Measurements from ENCODE around the gene TEDC1. TPM values are rescaled to one million over a fixed set of nuclear protein-coding genes. Genes with fewer than 3 reads are reported as not detected.

The TEDC1 gene
- total RNA-seq, 2 donors from 2014 or later, result 9.1 to 23.8 TPM

DNA sequence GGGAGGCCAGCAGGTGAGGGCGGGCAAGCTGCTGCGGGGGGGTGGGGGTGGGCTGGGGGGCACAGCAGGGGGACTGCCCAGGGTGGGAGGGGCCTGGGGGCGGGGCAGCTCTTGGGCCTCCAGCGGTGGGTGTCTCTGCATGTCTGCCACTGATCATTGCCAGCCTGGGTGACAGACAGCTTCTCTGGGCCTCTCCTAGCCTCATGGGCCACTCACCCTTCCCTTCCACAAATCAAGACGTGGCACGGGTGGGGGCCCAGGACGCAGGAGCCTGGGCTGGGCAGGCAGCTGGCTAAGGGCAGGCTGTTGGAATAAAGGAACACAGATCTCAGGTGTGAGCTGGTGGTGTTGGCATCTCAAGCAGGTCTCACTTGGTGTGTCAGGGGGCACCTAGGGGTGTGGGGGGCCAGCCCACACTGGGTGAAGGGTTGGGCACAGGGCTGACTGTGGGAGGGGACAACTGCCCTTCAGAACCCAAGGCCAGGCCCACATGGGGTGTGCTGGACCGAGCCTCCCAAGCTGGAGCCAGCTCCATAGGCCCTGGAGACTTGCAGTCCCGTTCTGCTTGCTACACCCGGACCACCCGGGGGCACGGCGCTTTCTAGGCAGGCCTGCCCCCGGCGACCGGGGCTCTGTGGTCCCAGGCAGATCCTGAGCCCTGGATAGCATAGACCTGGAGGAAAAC, 3.0 kb downstream of the TEDC1 start:
- WGBS, 2 experiments (ENCODE audit: insufficient coverage in 1 of 2, insufficient read length in 1 of 2), result 93% methylated on average over 16 of the region's 16 CpGs; no CpG with 5 or more reads in 1 of the 2 experiments

DNA sequence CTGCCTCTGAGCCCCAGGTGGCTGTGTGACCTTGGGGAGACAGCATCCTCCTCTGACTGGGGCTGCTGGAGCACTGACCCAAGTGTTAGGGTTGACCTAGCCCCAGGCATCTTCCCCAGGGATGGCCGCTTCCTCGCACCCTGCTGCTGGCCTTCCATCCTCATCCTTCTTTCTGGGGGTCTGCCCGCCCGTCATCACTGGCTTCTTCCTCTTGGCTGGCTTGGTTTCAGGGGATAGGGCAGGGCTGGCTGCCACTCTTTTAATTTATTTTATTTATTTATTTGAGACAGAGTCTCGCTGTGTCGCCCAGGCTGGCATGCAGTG, 3.5 kb downstream of the TEDC1 start:
- Histone ChIP-seq H3K27me3 (ENCODE audit: control insufficient read depth, insufficient read depth, low read length, poor library complexity, severe bottlenecking) (no peaks in the 10 kb centered on the region), H3K4me1 (ENCODE audit: control insufficient read depth, insufficient read depth, low read length) (peaks cover 2% of the 10 kb centered on the region), H3K27ac (ENCODE audit: low read depth, low read length) (no peak overlapping the region), H3K4me3 (ENCODE audit: low read length) (no peak overlapping the region), H3K36me3 (ENCODE audit: control insufficient read depth, insufficient read depth, low read length) (no peaks in the 10 kb centered on the region), H3K9ac (ENCODE audit: extremely low read depth, low read length, poor library complexity, severe bottlenecking) (no peak overlapping the region), H3K9me3 (ENCODE audit: control insufficient read depth, low read length) (no peaks in the 10 kb centered on the region)
- H3K36me3 Mint-ChIP-seq (ENCODE audit: low read depth), result no peaks in the 10 kb centered on the region
- peaks cover 2% of the 10 kb centered on the region for H3K27me3 Mint-ChIP-seq (ENCODE audit: insufficient read depth)
- no peak overlapping the region for H3K4me3 Mint-ChIP-seq
- peaks cover 3% of the 10 kb centered on the region for H3K9me3 Mint-ChIP-seq
- DNase-seq, result no peak
- peaks cover 3% of the 10 kb centered on the region for H3K4me1 Mint-ChIP-seq
- WGBS, 2 experiments (ENCODE audit: insufficient coverage in 1 of 2, insufficient read length in 1 of 2), result 94 to 96% methylated on average over 5 to 6 of the region's 6 CpGs
- H3K27ac Mint-ChIP-seq, result no peak overlapping the region
- TF ChIP-seq, protein P1, sequence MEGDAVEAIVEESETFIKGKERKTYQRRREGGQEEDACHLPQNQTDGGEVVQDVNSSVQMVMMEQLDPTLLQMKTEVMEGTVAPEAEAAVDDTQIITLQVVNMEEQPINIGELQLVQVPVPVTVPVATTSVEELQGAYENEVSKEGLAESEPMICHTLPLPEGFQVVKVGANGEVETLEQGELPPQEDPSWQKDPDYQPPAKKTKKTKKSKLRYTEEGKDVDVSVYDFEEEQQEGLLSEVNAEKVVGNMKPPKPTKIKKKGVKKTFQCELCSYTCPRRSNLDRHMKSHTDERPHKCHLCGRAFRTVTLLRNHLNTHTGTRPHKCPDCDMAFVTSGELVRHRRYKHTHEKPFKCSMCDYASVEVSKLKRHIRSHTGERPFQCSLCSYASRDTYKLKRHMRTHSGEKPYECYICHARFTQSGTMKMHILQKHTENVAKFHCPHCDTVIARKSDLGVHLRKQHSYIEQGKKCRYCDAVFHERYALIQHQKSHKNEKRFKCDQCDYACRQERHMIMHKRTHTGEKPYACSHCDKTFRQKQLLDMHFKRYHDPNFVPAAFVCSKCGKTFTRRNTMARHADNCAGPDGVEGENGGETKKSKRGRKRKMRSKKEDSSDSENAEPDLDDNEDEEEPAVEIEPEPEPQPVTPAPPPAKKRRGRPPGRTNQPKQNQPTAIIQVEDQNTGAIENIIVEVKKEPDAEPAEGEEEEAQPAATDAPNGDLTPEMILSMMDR (conservative IDR thresholded peaks at IDR 0.05), result no peak

More for the DNA sequence above, 3.0 kb downstream of the TEDC1 start:
- Histone ChIP-seq H3K4me1 (ENCODE audit: control insufficient read depth, insufficient read depth, low read length) (no peaks in the 10 kb centered on the region), H3K27ac (ENCODE audit: low read depth, low read length) (no peak overlapping the region), H3K9ac (ENCODE audit: extremely low read depth, low read length, poor library complexity, severe bottlenecking) (no peak overlapping the region), H3K4me3 (ENCODE audit: low read length) (no peak overlapping the region), H3K36me3 (ENCODE audit: control insufficient read depth, insufficient read depth, low read length) (no peaks in the 10 kb centered on the region), H3K27me3 (ENCODE audit: control insufficient read depth, insufficient read depth, low read length, poor library complexity, severe bottlenecking) (no peaks in the 10 kb centered on the region), H3K9me3 (ENCODE audit: control insufficient read depth, low read length) (no peaks in the 10 kb centered on the region)
- Mint-ChIP-seq H3K4me1 (peaks cover 6% of the 10 kb centered on the region), H3K9me3 (peaks cover 3% of the 10 kb centered on the region), H3K4me3 (no peak overlapping the region), H3K36me3 (ENCODE audit: low read depth) (no peaks in the 10 kb centered on the region), H3K27me3 (ENCODE audit: insufficient read depth) (peaks cover 6% of the 10 kb centered on the region), H3K27ac (no peak overlapping the region)
- peak; percentile 33 for DNase-seq
- TF ChIP-seq, protein P1 (conservative IDR thresholded peaks at IDR 0.05), result no peak

DNA sequence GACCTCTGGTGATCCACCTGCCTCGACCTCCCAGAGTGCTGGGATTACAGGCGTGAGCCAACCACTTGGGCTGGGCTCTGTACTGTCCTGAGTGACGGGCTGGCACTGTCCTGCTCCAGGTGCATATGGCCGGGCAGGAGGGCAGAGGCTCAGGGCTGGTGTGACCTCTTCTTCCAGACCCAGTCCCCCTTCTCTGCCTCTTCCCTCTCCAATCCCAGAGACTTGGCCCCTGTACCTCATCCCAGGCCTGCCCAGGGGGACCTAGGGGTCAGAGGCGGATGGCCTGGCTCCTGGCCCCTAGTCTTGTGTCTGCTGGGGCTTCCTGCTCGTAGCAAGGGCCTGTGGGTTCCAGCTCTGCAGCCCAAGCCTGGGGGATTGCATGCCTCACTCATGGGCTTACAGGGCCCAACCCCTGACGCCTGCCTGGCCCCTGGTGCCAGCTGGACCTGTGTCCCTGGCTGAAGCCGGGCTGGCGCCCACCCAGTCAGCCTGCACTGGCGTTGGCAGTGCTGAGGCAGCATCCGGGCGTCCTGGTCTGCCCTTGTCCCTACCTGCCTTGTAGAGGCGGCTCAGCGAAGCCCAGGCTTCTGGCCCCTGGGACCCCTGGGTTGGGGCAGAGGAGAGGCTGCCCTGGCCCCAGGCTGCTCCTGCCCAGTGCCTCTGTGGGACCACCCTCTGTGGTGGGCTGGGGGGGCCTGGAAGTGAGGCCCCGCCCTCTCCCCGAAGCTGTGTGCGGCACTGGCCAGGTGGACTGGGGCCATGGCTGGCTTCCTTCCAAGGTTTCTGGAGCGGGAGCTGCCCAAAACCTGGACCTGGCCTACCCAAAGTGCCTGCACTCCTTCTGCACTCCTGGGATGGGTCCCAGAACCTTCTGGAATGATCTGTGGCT, 4.3 kb downstream of the TEDC1 start:
- Histone ChIP-seq H3K9me3 (ENCODE audit: control insufficient read depth, low read length) (no peaks in the 10 kb centered on the region), H3K27ac (ENCODE audit: low read depth, low read length) (no peak overlapping the region), H3K4me1 (ENCODE audit: control insufficient read depth, insufficient read depth, low read length) (peaks cover 2% of the 10 kb centered on the region), H3K36me3 (ENCODE audit: control insufficient read depth, insufficient read depth, low read length) (no peaks in the 10 kb centered on the region), H3K9ac (ENCODE audit: extremely low read depth, low read length, poor library complexity, severe bottlenecking) (no peak overlapping the region), H3K27me3 (ENCODE audit: control insufficient read depth, insufficient read depth, low read length, poor library complexity, severe bottlenecking) (no peaks in the 10 kb centered on the region), H3K4me3 (ENCODE audit: low read length) (no peak overlapping the region)
- TF ChIP-seq, protein P1 (conservative IDR thresholded peaks at IDR 0.05), result no peak
- peaks cover 3% of the 10 kb centered on the region for H3K4me1 Mint-ChIP-seq
- no peaks in the 10 kb centered on the region for H3K36me3 Mint-ChIP-seq (ENCODE audit: low read depth)
- peak; percentile 44 for DNase-seq
- WGBS, 2 experiments (ENCODE audit: insufficient coverage in 1 of 2, insufficient read length in 1 of 2), result 92 to 95% methylated on average over 12 to 18 of the region's 18 CpGs
- peaks cover 3% of the 10 kb centered on the region for H3K9me3 Mint-ChIP-seq
- H3K27me3 Mint-ChIP-seq (ENCODE audit: insufficient read depth), result no peaks in the 10 kb centered on the region
- H3K4me3 Mint-ChIP-seq, result no peak overlapping the region
- H3K27ac Mint-ChIP-seq, result no peak overlapping the region
